Peyer's patch (tissue), 4 donors: ENCODE data around the gene VAV2.

Experiments
- CTCF ChIP-seq, 6 experiments: fragments of 450-650 bp in 4 of 6; fragments of 200-600 bp in 2 of 6; sonication (generic) in 1 of 6; IDR thresholded peaks; one replicate each; pipeline ENCODE4 v1.5.1; 2017 to 2019; ENCODE audit warnings: antibody characterized with exemption in 6 of 6, mild to moderate bottlenecking in 3 of 6, moderate library complexity in 1 of 6
- POLR2A ChIP-seq, 2 donors: fragments of 450-650 bp; IDR thresholded peaks; one replicate each; pipeline ENCODE4 v1.5.1; 2017; ENCODE audit warnings: antibody characterized with exemption in 2 of 2, mild to moderate bottlenecking in 2 of 2, moderate library complexity in 2 of 2

GRCh38 chr9:133742849-133743444, 249.2 kb downstream of the VAV2 start:
- TF ChIP-seq CTCF (IDR thresholded peaks at IDR 0.05) (peak; percentile 88 to 98 (median 93)), POLR2A (IDR thresholded peaks at IDR 0.05) (no peak)
